ENCODE results near the gene DCLRE1A.

DNA sequence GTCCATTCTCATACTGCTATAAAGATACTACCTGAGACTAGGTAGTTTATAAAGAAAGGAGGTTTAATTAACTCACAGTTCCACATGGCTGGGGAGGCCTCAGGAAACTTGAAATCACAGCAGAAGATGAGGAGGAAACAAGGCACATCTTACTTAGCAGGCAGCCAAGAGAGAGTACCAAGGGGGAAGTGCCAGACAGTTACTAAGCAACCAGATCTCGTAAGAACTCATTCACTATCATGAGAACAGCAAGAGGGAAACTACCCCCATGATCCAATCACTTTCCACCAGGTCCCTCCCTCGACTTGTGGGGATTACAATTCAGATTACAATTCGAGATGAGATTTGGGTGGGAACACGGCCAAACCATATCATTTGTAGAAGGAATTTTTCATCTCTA lies 36.9 kb upstream of the DCLRE1A start:
- TF ChIP-seq CTCF (IDR thresholded peaks at IDR 0.05; ENCODE audit: borderline replicate concordance, extremely low read depth, low read length, poor library complexity, severe bottlenecking) = no peak
- TF ChIP-seq EZH2 (IDR thresholded peaks at IDR 0.05; ENCODE audit: borderline replicate concordance, low read depth, low read length, severe bottlenecking) = no peak

All from DND-41 (cell line).